GM15510 (cell line): ENCODE data around the gene NDUFS8.

Experiments used
- POLR2A ChIP-seq: IDR thresholded peaks from 3 replicates; pipeline ENCODE4 v1.6.1; 2011; ENCODE audit warnings: borderline replicate concordance; ENCODE audit not compliant: insufficient read length; ENCODE audit errors: extremely low read depth

NDUFS8 gene

DNA sequence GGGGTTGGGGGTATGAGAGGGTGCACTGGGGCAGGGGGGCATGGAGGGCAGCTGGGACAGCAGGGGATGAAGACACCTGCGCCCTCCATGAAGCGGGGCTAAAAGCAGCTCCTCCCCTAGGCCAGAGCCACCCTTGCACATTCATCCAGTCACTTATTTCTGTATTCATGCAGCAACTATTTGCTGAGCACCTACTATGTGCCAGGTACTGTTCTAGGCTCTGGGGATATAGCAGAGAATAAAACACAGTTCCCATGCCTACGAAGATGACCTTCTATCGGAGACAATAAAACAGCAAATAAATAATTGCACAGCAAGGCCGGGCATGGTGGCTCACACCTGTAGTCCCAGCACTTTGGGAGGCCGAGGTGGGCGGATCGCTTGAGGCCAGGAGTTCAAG, 15.0 kb upstream of the NDUFS8 start:
- TF ChIP-seq POLR2A: no peak

DNA sequence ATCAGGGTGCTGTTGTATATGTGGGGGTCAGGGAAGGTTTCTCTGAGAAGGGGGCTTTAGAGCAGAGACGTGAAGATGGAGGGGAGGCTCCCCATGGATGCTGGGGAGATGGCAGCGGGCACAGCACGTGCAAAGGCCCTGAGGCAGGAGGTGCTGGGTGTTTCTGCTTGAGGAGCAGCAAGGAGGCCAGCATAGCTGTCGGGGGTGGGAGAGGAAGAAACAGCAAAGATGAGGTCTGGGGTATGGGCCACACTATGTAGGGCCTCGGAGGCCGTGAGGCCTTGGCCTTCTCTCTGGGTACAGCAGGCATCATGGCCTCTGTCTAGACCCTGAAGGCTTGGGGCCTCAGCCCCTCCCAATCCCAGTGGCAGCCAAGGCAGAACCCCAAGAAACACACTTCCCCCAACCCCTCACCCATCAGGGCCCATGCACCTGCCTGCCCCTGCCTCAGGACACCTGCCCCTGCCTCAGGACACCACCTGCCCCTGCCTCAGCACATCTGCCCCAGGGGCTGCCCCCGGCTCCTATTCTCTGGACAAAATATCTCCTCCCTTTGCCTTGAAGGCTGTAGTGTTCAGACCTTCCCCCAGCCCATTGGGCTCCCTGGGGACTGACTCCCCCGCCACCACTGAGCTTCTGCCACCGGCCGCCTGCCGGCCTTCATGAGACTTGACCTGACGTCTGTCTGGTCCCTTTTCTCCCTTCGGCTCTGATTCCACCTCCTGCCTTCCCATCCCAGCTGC, 14.1 kb upstream of the NDUFS8 start:
- TF ChIP-seq POLR2A: no peak

DNA sequence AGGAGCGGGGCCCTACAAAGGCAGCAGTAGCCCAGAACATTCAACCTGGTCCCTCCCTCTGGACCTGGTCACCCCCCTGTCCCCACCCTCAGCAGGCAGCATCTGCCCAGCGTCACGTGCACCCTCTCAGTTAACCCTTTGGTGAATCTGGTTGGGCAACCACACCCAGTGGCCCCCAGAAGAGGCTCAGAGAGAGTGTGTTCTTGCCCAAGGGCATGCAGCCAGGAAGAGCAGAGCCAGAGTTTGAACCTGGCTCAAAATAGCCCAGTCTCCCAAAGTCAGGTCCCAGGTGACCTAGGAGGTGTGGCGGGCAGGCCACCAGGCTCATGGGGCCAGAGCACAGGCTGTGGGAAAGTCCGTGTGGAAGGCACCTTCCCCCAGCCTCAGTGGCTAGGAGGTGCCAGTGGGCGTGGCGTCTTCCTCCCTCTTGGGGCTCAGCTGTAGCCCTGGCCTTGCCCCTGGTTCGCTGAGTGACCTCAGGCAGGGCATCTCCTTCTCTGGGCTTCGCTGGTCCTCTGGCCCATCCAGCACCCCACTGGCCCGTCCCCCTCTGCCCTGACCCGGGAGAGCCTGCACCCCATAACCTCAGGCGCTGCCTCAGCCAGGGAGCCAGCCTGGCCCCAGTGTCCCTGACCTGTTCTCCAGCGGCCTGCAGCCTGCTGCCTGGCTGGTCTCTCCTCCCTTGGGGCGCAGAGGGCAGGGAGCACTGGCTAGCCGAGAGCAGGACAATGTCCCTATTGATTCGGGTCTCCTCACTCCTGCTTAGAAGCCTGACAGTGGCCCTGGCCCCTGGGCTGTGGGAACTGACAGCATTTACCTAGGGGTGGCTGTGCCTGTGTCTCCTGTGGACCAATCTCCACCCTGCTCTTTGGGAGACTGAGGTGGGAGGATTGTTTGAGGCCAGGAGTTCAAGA, 13.3 kb upstream of the NDUFS8 start:
- no peak for TF ChIP-seq POLR2A

DNA sequence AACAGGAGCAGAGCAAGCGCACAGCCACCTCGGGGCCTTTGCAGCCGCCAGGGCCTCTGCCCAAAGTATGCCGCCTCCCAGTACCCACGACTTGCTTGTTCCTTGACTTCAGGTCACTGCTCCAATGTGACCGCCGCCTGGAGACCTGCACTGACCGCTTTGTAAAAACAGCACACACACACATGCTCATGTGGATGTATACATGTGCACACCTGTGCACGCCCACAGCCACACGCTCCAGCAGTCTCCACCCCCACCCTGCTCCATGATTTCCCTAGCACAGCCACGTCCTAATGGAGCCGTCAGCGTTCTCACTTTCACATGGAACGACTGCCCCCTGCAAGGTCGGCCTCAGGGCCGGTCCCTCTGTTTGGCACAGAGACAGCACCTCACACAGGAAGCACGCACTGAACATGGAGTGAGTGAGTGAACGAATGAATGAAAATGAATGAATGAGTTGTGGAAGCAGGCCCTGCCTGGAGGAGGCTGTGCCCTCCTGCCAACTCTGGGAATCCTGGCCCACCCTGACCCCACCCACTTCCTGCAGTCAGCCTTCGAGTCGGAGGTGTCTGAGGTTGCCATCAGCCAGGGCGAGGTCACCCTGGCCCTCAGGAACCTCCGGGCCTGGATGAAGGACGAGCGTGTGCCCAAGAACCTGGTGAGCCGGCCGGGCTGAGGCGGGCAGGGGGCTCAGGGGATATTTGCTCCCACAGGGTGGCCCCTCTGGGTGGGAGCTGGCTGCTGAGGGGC, 12.3 kb upstream of the NDUFS8 start:
- no peak for TF ChIP-seq POLR2A

DNA sequence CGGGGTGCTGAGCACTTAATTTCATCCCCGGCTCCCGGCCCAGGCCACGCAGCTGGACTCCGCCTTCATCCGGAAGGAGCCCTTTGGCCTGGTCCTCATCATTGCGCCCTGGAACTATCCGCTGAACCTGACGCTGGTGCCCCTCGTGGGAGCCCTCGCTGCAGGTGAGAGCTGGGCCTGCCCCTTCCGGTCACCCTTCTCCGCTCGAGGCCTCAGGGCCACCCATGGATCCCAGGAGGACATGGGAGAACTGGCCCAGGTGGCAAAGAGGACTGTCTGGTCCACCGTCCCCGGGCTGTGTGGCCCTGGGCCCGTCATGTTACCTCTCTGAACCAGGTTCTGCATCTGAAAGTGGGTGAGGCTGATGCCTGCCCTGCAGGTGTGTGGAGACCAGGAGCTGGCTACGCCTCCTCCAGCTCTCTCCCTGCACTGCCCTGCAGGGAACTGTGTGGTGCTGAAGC, 11.7 kb upstream of the NDUFS8 start:
- no peak for TF ChIP-seq POLR2A

DNA sequence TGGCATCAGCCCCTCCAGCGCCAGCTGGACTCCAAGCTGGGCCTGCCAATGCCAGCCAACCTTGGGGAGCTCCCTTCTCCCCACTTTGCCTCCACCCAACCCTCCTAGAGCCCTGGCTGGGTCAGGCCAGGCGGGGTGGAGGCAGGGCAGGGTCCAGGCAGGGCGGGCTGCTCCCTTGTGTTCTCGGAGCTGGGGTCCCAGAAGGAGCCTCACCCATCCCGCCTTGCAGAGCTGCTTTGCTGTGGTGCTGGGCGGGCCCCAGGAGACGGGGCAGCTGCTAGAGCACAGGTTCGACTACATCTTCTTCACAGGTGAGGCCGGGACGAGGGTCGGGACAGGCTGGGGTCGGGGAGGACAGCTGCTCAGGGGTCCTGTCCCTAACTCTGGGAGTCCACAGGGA, 11.0 kb upstream of the NDUFS8 start:
- TF ChIP-seq POLR2A: no peak

DNA sequence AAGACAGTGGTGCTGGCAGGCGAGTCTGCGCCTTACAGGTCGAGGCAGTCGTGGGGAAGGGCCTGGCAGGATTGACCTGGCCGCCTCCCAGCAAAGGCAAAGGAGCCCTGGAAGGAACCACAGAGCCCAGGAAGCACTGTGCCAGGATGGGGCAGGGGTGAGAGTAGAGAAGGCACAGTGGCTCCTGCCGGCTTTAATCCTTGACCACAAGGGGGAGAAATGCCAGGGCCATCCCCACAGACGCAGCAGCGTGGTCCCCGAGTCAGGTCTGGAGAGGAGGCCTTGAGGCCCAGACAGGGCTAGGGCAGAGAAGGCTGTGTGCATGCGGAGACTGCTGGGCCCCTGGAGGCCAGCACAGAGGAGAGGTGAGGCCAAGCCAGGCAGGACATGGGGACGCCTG, 9.9 kb upstream of the NDUFS8 start:
- no peak for TF ChIP-seq POLR2A

DNA sequence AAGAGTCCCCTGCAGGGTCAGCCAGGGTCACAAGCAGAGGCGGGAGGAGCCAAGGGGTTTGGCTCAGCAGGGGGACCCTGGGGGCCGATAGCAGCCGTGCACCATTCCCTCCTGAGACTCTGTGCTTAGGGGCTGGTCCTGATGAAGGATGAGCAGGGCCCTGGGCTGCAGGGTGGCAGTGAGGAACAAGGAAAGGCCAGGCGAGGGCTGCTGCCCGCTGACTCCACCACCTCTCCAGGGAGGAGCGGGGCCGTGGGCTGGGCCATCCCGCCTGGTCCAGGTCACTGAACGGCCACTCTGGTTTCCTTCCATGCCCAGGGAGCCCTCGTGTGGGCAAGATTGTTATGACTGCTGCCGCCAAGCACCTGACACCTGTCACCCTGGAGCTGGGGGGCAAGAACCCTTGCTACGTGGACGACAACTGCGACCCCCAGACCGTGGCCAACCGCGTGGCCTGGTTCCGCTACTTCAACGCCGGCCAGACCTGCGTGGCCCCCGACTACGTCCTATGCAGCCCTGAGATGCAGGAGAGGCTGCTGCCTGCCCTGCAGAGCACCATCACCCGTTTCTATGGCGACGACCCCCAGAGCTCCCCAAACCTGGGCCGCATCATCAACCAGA, 9.2 kb upstream of the NDUFS8 start:
- TF ChIP-seq POLR2A: no peak

DNA sequence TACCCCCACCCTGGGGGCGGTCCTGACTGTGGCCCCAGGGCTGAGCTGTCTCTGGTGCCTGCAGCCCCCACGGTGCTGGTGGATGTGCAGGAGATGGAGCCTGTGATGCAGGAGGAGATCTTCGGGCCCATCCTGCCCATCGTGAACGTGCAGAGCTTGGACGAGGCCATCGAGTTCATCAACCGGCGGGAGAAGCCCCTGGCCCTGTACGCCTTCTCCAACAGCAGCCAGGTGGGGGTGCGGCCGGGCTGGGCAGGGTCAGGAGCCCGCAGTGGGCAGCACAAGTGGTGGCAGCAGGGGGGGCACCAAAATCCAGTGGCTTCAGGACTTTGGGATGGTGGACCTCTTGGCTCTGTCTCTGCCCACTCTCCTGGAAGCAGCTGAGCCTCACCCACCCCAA, 8.0 kb upstream of the NDUFS8 start:
- no peak for TF ChIP-seq POLR2A

DNA sequence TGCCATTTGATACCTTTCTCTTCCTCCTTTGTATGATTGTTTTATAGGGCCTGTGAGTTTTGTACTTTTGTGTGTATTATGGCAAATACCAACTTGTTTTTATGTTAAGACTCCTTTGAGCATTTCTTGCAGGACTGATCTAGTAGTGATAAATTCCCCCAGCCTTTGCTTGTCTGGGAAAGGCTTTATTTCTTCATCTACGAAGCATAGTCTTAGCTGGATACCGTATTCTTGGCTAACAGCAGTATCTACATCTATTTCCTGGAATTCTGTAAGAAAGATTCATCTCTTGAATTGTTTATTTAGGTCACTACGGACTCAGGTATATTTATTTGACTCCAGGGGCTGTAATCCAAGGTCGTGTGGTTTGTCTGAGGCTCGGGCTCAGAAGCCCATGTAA, 6.0 kb upstream of the NDUFS8 start:
- no peak for TF ChIP-seq POLR2A

DNA sequence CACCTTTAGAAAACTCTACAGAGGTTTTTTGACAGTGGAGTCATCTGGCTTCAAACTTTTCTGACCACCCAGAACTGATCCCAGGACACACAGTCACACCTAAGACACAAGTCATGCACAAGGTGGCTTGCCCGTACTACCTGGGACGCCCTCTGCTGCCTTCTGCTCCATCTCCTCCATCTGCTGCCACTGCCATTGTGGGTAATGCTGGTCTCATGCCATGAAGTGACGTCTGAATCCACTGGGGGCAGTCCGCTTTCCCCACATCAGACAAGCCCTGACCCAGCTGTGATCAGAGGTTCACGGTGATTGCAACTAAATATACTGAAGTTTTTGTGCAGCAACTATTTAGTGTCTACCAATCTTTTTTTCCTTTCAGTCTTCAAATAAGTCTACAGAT, 5.4 kb upstream of the NDUFS8 start:
- TF ChIP-seq POLR2A: no peak

DNA sequence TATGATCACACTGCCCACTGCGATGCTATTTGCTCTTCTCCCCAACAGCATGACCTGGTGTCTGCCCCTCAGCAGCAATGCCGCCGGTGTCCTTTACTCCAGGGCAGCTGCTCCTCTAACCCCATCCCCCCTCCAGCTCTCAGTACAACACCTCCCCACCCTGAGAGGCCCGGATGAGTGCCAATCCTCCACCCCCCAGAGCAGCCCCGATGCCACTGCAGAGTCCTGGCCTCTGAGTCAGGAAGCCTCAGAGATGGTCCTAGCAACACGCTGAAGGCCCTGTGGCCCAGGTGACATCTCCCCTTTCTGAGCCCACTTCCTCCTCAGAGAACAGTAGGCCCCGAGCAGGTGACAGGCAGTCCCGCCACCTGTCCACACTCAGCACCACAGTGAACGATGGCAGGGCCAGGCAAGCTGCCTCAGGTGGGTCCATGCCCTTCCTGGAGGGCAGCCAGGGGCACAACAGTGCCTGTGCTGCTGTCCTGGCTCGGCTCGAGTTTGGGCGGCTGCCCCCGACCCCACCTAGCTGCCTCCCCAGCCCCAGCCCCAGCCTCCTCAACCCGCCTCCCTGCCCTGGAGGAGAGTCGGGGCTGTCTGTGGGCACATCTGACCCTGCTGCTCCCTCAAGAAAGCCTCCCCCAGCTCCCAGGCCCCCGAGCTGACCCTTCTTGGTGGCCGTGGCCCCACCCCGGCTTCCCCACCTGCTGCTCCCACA, 3.9 kb upstream of the NDUFS8 start:
- TF ChIP-seq POLR2A: no peak

DNA sequence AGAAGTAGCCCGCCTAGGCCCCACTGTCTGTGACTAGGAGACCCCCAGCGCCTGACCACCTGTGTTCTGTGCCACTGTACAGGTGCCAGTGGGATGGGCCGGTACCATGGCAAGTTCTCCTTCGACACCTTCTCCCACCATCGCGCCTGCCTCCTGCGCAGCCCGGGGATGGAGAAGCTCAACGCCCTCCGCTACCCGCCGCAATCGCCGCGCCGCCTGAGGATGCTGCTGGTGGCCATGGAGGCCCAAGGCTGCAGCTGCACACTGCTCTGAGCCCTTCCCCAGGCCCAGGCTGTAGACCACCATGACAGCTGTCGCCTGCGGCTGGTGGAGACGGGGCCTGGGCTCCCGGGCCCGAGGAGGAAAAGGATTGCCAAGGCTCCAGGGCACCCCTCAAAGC, 2.8 kb upstream of the NDUFS8 start:
- TF ChIP-seq POLR2A: no peak
